ENCODE measurements around the gene AAK1. TPM values are rescaled to one million over a fixed set of nuclear protein-coding genes. Genes with fewer than 3 reads are reported as not detected.

Gene AAK1
- total and polyA plus RNA-seq, 2 of the 13 experiments (the other 11 are each of a cell fraction or from before 2014, with no cell fraction given) = 9.8 to 10.3 TPM

DNA sequence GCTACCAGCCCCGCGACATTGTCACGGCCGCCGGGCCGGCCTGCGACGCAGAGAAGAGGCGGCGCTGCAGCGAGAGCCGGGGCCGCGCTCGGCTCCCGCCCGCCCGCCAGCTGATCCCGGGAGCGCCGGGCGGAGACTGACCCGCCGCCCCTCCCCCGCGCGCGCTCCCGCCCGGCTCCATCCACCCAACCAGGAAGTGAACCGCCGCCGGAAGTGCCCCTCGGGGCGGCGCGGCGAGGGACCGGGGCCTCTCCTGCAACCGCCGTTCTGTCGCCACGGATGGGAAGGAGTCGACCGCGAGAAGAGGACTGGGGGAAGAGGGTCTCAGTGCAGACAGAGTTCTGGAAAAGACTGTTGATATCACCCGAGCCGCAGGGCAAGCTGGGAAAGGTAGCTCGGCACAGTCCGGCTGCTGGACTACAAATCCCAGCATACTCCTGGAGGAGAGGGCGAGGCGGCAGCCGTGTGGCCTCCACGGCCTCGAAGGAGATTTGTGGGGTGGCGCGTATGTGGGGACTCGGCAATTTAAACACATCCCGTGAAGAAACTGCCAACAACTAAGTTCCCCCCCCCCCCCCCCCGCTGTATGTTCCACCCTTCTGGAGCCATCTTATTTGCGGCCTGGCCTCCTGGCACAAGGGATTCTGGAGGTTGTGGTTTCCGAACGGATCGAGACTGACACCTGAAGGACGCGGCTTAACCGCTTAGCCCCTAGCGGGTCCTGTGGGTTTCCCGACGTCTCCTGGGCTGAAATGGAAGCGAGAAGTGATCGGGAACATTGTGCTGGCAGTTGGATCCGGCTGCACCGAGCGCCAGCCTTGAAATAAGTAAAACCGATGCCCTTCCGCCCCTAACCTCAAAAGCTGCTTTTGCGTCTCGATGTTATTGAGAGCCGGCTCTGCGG, at the start of gene AAK1 (continued):
- TF ChIP-seq, protein P1, sequence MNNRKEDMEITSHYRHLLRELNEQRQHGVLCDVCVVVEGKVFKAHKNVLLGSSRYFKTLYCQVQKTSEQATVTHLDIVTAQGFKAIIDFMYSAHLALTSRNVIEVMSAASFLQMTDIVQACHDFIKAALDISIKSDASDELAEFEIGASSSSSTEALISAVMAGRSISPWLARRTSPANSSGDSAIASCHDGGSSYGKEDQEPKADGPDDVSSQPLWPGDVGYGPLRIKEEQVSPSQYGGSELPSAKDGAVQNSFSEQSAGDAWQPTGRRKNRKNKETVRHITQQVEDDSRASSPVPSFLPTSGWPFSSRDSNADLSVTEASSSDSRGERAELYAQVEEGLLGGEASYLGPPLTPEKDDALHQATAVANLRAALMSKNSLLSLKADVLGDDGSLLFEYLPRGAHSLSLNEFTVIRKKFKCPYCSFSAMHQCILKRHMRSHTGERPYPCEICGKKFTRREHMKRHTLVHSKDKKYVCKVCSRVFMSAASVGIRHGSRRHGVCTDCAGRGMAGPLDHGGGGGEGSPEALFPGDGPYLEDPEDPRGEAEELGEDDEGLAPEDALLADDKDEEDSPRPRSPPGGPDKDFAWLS (CRISPR knock-in tag; IDR thresholded peaks at IDR 0.05; ENCODE audit: borderline replicate concordance) = no peak
- TF ChIP-seq SRF (IDR thresholded peaks at IDR 0.05; ENCODE audit: low read depth, low read length) (no peak), ZSCAN12 (CRISPR knock-in tag; IDR thresholded peaks at IDR 0.05) (no peak), ZNF530 (CRISPR knock-in tag; IDR thresholded peaks at IDR 0.05; ENCODE audit: low read depth) (no peak), ZNF891 (CRISPR knock-in tag; IDR thresholded peaks at IDR 0.05) (no peak; the same call in 1 of the 2 replicates), ATAD3A (CRISPR knock-in tag; IDR thresholded peaks at IDR 0.05) (no peak), NPAS2 (CRISPR knock-in tag; IDR thresholded peaks at IDR 0.05; ENCODE audit: borderline replicate concordance) (no peak), HCFC1 (IDR thresholded peaks at IDR 0.05; ENCODE audit: low read depth, low read length) (peak; percentile 78), ZNF335 (CRISPR knock-in tag; IDR thresholded peaks at IDR 0.05) (0 out of 2 replicates have a peak, but pooled peaks have one; percentile 42), ZSCAN30 (CRISPR knock-in tag; IDR thresholded peaks at IDR 0.05) (no peak), AGO1 (IDR thresholded peaks at IDR 0.05; ENCODE audit: low read depth, low read length, poor library complexity, severe bottlenecking) (peak; percentile 62), PRMT3 (CRISPR knock-in tag; IDR thresholded peaks at IDR 0.05; ENCODE audit: borderline replicate concordance, low read depth) (no peak), GFI1 (CRISPR knock-in tag; IDR thresholded peaks at IDR 0.05; ENCODE audit: borderline replicate concordance) (no peak), GLI4 (CRISPR knock-in tag; IDR thresholded peaks at IDR 0.05; ENCODE audit: borderline replicate concordance) (peak; percentile 66; the same call in 1 of the 2 replicates), ZNF34 (CRISPR knock-in tag; IDR thresholded peaks at IDR 0.05; ENCODE audit: borderline replicate concordance) (peak; percentile 80; the same call in 1 of the 2 replicates), RBM22 (optimal IDR thresholded peaks at IDR 0.05; ENCODE audit: low read length) (no peak), MATR3 (CRISPR knock-in tag; IDR thresholded peaks at IDR 0.05) (no peak), ZNF674 (CRISPR knock-in tag; IDR thresholded peaks at IDR 0.05; ENCODE audit: low read depth) (peak; percentile 69; the same call in 1 of the 2 replicates), MAF1 (CRISPR knock-in tag; IDR thresholded peaks at IDR 0.05; ENCODE audit: borderline replicate concordance) (0 out of 2 replicates have a peak, but pooled peaks have one; percentile 65), ZNF660 (CRISPR knock-in tag; IDR thresholded peaks at IDR 0.05; ENCODE audit: borderline replicate concordance, low read depth) (no peak), TBX2 (CRISPR knock-in tag; IDR thresholded peaks at IDR 0.05; ENCODE audit: borderline replicate concordance) (peak; percentile 71)
- TF ChIP-seq, protein P2, sequence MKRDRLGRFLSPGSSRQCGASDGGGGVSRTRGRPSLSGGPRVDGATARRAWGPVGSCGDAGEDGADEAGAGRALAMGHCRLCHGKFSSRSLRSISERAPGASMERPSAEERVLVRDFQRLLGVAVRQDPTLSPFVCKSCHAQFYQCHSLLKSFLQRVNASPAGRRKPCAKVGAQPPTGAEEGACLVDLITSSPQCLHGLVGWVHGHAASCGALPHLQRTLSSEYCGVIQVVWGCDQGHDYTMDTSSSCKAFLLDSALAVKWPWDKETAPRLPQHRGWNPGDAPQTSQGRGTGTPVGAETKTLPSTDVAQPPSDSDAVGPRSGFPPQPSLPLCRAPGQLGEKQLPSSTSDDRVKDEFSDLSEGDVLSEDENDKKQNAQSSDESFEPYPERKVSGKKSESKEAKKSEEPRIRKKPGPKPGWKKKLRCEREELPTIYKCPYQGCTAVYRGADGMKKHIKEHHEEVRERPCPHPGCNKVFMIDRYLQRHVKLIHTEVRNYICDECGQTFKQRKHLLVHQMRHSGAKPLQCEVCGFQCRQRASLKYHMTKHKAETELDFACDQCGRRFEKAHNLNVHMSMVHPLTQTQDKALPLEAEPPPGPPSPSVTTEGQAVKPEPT (CRISPR knock-in tag; IDR thresholded peaks at IDR 0.05; ENCODE audit: low read depth) = peak; percentile 93
- TF ChIP-seq, protein P3, sequence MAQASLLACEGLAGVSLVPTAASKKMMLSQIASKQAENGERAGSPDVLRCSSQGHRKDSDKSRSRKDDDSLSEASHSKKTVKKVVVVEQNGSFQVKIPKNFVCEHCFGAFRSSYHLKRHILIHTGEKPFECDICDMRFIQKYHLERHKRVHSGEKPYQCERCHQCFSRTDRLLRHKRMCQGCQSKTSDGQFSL (CRISPR knock-in tag; IDR thresholded peaks at IDR 0.05) = peak; percentile 84
- TF ChIP-seq, protein P4, sequence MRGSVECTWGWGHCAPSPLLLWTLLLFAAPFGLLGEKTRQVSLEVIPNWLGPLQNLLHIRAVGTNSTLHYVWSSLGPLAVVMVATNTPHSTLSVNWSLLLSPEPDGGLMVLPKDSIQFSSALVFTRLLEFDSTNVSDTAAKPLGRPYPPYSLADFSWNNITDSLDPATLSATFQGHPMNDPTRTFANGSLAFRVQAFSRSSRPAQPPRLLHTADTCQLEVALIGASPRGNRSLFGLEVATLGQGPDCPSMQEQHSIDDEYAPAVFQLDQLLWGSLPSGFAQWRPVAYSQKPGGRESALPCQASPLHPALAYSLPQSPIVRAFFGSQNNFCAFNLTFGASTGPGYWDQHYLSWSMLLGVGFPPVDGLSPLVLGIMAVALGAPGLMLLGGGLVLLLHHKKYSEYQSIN (CRISPR knock-in tag; IDR thresholded peaks at IDR 0.05; ENCODE audit: borderline replicate concordance) = no peak
